DMS53 (cell line): ENCODE measurements around the gene SCN1A.

ENCODE experiments used
- DNase-seq: peaks from one replicate; lab custom pipeline; 2025; lab: John Stamatoyannopoulos, UW

SCN1A gene

GRCh38 chr2:165970663-165971062 is 157.2 kb downstream of the SCN1A start:
- DNase-seq, result peak; percentile 25

- DNase-seq, result peak; percentile 25
Observed at GRCh38 chr2:165969227-165969626, 158.6 kb downstream of the SCN1A start.

DNA sequence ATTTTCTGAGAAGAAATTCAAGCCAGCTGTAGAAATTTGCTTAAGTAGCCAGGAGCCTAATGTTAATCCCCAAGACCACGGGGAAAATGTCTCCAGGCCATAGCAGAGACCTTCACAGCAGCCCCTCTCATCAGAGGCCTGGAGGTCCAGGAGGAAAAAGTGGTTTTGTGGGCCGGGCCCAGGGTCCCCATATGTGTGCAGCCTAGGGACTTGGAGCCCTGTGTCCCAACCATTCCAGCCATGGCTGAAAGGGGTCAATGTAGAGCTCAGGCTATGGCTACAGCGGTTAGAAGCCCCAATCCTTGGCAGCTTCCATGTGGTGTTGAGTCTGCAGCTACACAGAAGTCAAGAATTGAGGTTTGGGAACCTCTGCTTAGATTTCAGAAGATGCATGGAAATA is 160.1 kb downstream of the SCN1A start:
- no peak for DNase-seq

DNA sequence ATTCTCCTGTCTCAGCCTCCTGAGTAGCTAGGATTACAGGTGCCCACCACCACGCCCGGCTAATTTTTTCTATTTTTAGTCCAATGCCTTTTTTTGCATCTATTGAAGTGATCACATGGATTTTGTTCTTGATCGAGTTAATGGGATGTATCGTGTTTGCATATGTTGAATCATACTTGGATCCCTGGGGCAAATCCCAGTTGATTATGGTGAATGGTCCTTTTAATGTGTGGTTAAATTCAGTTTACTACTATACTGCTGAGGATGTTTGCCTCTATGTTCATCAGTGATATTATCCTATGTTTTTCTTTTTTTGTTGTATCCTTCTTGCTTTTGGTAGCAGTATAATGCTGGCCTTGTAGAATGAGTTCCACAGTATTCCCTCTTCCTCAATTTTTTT is 166.0 kb downstream of the SCN1A start:
- no peak for DNase-seq

DNA sequence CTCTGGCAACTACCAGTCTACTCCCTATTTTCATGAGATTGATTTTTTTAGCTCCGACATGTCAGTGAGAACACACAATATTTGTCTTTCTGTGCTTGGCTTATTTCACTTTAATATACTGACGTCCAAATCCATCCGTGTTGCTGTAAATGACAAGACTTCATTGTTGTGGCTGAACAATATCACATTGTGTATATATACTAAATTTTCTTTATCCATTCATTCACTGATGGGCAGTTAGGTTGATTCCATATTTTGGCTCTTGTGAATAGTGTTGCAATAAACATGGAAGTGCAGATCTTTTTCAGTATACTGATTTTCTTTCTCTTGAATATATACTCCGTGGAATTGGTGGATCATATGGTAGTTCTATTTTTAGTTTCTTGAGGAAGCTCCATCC is 168.4 kb downstream of the SCN1A start:
- no peak for DNase-seq

- no peak for DNase-seq
Observed at GRCh38 chr2:165958313-165958960, 169.4 kb downstream of the SCN1A start.

GRCh38 chr2:165957030-165957675 is 170.7 kb downstream of the SCN1A start:
- no peak for DNase-seq

DNA sequence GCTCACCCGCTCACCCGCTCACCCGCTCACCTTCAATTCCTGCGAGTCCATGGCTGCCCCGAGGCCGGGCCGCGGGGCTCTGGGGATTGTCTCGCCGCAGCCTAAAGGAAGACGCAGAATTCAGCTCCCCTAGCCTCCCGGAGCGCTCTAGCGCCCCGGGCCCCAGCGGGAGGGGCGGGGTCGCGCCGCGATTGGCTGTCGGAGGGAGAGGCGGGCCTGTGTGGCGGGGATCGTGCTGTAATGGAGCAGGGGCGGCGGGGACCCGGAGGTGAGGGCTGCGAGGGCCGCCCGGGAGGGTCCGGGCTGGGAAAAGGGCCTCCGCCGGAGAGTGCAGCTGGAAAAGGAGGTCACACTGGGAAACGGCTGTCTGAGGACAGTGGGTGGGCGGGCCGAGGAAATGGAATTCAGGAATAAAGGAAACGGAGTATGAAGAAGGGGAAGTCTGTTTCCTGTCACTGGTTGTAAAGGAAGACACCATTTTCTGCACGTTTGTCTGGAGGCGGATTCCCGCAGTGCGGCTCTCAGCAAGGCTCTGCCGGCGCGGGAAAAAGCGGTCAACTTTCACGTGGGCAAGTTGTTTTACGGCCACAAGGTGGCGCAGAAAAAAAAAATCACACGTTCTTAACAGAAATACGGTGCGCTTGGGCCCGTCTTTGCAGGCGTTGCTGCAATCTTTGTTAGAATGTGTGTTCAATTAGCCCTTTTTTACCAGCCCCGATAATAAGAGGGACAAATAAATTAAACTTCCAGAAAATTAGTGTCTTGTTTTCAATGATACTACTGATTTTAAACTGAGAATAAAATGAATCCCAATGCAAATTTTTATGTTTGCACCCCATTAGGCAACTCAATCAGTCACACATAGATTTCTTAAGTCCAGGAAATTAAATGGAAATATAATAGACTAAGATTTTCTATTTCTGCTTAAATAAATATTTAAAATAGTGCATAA is 173.9 kb downstream of the SCN1A start, which contains the start of gene TTC21B:
TSS of gene TTC21B (minus strand) at position 122 of the 952 bp plus-strand sequence. CDS start at position 51, 71 bp downstream.
- peak; percentile 99 for DNase-seq

DNA sequence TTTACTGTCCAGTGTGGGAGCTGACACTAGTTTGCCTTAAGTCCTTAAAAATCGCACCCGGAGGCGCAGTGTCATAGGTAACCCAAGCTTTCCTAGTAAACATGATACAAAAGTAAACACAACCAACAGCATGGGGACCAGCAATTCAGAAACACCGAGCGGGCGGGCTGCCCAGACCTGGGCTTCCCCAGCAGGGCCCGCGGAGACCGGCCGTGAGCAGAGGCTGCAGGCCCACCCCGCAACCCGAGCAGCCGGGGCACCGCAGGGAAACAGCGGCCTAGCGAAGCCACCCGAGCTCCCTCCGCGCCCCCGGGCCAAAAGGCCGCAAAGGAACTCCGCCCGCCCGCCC is 174.5 kb downstream of the SCN1A start:
- DNase-seq, result peak; percentile 96

GRCh38 chr2:165952741-165953211 is 175.0 kb downstream of the SCN1A start:
- peak; percentile 73 for DNase-seq

GRCh38 chr2:165952085-165952484 is 175.7 kb downstream of the SCN1A start:
- no peak for DNase-seq

DNA sequence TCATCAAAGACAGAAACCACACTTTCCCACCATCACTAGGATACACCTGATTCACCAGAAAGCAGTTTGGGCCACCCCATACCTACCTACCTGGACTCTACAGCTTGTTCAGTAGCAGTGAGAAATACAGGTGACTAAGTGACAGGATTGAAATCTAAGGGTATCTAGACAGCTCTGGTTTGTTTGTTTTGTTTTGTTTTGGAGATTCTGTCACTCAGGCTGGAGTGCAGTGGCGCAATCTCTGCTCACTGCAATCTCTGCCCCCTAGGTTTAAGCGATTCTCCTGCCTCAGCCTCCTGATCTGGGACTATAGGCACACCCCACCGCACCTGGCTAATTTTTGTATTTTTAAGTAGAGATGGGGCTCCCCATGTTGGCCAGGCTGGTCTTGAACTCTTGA is 177.4 kb downstream of the SCN1A start:
- DNase-seq, result peak; percentile 21

- DNase-seq, result no peak
Observed at GRCh38 chr2:165941827-165942226, 186.0 kb downstream of the SCN1A start.

- no peak for DNase-seq
Observed at GRCh38 chr2:165938237-165938636, 189.6 kb downstream of the SCN1A start.
